Stimulated activated CD8-positive, alpha-beta memory T cell treated with anti-CD3 and anti-CD28 coated beads, Interleukin-15, amount 100 ng/mL, for 1 hour (primary cell): ENCODE measurements around the gene MYH7B.

ENCODE experiments used
- DNase-seq: peaks from one replicate; pipeline ENCODE4 v3.0.0-alpha.2; 2020; ENCODE audit warnings: low read depth

Gene MYH7B

DNA sequence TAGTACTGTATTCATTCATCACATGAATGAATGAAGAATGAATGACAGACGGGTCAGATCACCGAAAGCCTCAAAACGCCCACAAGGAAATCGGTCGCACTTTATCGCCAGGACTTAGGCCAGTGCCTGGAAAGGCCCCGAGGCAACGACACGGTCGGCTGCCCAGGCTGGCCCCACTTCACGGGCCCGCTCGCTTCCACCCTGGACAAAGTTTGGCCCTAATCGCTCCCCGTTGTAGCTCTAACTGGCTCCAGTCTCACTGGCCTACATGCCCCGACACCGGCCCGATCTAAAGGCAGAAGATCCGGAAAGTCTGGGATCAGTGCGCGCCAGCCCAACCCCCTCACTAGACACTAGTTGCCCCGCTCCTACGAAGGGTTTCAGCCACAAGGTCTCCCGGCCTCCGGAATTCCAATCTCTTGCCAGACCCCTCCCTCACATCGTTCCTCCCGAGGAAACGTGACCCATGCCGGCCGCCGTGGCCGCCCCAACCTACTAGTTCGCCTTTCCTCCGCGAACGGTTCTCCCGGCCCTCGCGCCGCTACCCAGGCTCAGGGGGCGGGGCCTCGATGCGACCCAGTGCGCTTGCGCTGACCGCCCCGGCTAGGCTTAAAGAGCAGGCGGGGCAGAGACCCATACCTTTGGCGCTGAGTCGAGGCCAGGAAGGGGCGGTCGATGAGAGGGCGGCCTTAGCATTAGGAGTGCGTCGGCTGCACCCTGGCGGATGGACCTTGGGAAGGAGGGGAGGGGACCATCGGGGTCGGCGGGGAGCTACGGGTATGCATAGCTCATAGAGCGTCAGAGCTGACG, at the start of gene MYH7B, which contains the start of gene GSS:
Gene MYH7B, plus strand, starts transcription at position 638 of the 810 bp plus-strand sequence. CDS start 22,138 bp downstream, outside the sequence.
Gene GSS, minus strand, starts transcription at position 576 of the 810 bp plus-strand sequence. CDS start 3,954 bp downstream, outside the sequence.
- peak; percentile 96 for DNase-seq

DNA sequence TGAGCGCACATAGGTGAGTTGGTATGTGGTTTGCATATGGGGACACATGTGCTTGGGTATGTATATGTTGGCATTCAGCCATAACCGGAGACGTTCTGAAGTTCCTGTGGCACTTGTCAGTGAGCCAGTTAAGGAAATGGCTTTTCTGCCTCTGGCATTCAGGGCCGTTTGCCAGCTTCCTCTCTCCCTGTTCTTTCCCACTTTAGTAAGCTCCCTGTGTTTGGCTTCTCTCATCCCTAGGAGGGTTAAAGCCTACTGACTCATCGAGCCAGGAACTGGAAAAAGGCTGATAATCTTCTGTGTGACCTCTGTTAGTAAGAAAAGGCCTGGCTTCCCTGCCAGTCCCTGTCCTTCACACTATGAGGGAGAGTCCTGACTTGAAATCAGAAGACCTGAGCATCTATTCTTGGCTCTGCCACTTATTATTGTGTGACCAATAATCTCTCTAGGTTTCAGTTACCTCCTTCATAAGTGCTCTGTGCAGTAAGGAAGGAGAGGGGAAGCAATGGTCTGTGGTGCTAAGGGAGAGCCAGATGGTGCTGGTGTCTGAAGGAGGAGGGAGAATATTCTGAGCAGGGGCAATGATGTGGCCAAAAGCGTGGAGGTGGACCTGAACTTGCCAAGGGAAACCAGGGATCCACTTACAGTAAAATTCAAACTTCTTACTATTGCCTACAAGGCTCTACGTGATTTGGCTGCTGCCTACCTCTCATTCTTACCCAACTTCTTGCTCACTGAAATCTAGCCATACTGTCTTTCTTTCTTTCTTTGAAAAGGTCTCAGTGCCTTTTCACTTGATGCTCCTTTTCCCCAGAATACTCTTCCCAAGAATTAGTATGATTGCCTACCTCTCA, 47.8 kb upstream of the MYH7B start:
- no peak for DNase-seq

DNA sequence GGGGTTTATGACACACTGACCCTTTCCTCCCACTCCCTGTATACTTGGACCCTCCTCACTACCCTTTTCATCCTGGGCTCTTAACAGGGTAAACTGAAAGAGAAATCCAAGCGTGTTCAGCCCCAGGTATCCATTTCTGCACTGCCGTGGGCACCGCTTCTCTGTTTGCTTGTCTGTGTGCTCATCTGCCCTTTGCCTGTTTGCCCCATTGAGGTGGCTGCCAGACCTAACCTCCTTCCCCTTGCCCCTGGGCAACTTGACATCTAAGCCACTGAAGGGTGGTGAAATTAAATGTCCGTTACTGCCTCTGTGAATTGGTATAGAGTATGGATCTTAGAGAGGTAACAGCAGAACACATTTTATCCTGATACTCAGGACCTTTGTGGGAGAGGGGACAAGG, 40.5 kb upstream of the MYH7B start:
- no peak for DNase-seq

DNA sequence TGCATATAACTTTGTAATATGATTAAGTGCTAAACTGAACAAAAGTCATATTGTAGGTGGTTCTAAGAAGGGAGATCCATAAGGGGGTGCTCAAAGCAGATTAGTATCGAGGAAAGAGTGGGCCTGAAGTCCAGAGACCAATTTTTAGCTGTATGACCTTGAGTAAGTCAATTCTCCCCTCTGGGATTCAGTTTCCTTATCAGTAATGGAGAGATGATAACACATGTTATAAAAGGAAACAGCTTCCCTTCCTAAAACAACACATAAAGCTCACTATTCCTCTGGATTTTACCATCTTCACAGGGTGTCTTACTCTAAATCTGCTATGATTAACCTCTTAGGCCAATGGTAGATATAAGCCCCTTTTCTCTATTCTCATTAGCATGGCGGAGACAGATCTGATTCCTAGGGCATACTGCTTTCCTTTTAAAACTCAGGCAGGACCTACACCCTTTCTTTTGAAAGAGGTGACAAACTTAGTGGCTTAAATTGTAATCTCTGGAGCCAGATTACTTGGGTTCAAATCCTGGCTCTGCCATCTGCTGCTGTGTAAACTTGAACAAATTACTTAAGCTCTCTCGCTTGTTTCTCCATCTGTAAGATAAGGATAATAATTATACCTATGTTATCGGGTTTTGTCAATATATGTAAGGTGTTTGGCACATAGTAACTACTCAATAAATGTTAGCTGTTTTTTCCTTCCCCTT, 39.8 kb upstream of the MYH7B start:
- no peak for DNase-seq

DNA sequence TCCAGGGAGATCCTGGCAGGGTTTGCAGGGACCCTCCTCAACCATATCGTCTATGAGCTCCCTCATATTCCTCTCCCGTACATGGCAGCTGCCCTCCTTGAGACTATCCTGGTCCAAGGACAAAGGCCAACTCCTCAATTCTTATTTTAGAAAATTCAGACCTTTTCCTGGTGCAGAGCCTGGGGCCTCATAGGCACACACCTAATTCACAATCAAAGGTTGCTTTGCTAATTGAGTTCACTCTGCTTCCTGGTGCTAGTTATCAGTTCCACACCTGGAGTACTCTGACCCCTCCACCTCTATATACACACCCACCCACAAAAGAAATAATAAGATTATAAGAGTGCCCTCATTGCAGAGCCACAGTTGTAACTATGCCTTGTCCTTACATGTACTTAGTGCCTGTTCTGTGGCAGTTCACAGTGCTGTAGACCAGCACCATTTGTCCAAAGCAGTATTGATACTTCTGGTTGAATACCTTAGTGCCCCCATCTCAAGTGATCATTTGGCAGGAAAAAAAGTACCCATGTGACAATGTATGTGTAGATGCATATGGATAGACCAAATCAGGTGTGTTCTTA, 38.8 kb upstream of the MYH7B start:
- DNase-seq = no peak

DNA sequence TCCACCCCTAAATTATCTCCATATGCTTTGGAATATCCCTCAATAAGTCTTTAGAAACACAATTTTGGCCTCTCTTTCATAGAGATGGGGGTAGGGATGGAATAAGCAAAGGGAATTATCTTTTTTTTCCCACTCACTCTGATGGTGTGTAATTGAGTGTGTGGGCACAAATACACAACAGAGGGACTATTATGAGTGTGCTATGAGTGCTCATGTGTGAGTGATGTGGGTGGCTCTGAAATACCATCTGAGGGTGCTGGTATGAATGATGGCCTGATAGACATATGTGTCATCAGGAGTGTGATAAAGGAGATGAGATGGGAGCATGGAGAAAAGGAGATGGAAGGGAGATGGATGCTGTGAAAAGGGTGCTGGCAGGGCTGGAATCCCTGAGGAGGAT, 35.6 kb upstream of the MYH7B start:
- no peak for DNase-seq

DNA sequence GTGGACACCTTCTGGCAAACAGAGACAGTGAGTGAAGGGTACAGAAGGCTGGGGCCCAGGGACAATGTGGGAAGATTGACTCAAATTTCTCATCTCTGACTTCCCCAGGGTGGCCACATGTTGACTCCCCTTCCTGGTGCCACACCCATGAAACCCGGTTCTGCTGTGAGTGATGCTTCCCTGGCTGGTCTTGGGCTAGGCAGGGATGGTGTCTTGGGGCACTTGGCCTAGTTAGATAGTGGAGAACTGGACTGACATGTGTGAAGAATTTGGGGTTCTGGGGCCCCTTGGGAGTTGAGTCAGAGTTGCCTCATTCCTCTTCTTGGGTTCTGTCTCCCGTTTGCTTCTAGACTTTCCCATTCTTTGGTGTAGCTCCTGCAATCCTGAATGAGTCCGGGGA, 34.2 kb upstream of the MYH7B start:
- DNase-seq = no peak

DNA sequence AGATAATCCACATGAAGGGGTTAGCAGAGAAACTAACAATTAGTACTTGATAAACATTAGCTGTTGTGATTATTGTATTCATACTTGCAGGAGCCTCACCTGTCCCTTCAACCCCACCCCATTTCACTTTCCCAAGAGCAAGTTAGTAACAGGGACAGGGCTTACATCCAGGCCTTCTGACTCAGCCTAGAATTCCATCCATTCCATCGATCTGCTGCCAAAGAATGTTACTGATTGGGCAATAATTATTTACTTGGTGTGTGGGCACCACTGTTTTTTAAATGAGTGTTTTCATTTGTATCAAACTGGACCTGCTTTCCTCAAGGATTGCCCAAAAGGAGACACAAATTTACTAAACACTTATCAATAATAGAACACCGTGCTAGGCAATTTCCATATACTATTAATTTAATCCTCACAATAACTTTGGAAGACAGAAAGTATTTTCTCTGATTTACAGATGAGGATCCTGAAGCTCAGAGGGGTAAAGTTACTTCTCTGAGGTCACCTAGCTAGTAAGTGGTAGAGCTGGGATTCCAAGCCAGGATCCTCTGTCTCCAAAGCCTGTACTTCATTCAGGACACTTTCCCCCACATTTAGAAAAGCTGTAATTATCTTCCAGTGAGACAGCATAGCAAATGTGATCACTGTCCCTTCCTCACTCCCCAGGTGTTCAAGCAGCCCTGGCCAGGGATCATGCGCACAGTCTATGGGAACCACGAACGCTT, 32.9 kb upstream of the MYH7B start:
- DNase-seq = no peak

DNA sequence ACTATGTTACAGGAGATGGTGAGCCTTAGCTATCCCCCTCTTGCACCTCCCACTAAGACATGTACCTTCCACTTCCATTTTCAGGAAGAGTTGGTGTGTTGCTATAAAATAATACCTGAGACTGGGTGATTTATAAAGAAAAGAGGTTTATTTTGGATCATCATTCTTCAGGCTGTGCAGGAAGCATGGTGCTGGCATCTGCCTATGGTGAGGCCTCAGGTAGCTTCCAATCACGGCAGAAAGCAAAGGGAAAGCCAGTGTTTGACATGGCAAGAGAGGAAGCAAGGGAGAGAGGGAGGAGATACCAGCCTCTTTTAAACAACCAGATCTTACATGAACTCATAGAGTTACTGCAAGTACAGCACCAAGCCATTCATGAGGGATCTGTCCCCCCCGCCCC, 32.3 kb upstream of the MYH7B start:
- no peak for DNase-seq

DNA sequence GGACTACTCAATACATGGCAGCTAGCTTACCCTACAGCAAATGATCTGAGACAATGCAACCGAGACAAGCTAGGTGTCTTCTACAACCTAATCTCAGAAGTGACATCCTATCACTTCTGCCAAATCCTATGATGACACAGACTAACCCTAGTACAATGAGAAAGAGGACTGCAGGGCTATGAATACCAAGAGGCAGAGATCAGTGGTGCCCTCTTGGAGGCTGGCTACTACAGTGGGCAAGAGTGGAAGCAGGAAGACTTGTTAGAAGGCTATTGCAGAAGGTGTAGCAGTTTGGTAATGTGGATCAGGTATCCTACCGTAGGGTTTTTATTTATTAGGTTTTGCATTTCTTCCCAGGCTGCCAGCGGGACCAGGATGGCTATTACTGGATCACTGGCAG, 30.3 kb upstream of the MYH7B start:
- DNase-seq = no peak

DNA sequence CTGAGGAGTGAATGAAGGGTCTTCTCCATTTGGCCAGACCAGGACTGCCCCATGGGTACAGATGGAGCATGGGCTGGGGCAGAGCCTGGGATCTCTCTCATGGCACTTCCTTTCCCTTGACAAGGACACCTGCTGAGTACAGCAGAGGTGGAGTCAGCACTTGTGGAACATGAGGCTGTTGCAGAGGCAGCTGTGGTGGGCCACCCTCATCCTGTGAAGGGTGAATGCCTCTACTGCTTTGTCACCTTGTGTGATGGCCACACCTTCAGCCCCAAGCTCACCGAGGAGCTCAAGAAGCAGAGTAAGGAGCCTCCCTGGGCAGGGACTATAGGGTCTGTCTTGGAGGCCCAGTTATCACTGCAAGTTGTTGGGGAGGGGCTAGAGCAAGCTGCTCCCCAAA, 29.7 kb upstream of the MYH7B start:
- DNase-seq = no peak

DNA sequence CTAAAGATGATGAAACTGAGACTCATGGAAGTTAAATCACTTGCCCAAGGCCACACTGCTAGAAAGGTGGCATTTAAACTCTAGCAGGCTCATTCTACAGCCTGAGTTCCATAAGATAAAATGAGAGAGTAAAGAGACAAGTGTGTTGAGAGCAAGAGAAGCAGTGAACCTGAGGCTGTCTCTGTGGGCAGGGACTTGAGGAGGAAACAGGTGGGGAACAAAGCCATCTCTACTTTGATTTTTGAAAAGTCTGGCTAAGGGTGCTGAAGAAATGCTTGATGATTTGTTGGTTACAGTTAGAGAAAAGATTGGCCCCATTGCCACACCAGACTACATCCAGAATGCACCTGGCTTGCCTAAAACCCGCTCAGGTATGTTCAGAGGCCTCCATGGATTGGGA, 29.1 kb upstream of the MYH7B start:
- no peak for DNase-seq

DNA sequence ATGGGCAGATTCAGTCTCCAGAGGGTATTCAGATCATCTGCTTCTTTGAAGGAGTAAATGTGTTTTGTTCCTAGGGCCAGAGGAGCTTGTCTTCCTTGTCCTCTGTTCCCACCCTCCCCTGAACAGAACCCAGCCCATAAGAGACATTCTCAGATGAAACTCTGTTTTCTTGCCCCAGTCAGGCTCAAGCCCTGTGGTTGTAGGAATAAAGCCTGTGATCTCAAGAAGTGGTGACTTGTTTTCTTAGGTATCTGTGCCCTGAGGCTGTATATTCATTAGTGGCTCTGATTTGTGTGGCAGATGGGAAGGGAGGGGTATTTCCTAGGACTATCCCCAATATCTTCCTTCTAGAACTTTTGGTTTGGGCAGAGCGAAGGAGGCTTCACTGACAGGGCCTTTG, 27.9 kb upstream of the MYH7B start:
- no peak for DNase-seq

DNA sequence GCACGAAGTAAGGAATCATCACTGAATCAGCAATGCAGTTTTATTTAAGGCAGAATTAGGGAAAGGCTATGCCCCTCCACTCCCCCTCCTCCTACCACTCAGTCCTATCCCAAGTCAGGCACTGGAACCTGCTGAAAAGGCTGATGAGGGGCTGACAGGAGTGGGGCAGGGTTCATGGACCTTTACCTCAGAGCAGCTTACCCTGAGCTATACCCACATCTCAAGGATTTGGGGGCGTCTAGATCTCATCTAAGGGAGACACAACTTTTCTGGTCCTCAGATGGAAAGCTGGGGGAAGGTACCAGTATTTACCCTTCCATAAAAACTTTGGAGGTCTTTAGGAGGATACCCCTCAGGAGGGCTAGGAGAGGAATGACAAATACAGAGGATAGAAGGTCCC, 27.3 kb upstream of the MYH7B start:
- no peak for DNase-seq

DNA sequence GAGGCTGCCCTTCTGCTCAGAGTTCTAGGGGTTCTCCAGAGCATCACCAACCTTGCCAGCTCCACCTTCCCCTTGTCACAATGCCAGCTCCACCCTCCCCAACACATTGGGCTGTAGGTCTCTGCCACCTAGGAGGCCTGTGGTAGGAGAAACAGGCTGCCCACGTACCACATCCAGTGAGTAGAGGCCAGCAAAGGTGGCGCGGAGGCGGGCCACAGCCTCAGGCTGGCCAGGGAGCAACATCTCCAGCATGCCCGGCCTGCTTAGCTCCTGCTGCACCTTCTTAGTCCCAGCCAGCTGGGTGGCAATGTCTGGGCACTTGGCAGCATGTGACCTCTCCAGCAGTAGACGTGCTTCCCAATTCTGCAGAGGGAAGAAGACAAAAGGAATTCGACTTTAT, 23.9 kb upstream of the MYH7B start:
- DNase-seq = no peak

DNA sequence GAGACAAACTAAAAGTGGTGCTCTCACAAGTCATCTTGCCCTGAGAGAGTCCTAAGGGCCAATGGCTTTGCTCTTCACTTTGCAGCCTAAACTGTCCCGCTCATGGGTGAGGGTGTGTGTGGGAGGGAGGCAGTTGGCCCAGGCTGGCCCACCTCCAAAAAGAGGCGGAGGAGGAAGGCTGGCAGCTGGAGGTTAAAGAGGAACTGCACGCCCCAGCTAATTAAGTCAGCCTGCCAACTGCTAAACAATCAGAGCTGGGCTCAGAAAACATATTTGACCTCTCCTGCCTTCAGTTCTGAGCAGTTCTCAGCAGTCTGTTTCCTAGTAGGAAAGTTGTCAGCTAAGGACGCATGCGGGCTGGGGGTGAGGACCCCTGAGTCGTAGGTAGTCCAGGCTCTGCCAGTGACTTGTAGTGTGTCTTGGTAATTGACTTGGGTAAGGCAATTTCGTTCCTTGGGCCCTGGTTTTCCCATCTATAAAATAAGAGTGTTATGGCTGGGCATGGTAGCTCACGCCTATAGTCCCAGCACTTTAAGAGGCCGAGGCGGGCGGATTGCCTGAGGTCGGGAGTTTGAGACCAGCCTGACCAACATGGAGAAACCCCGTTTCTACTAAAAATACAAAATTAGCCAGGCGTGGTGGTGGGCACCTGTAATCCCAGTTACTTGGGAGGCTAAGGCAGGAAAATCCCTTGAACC, 17.1 kb upstream of the MYH7B start:
- no peak for DNase-seq

DNA sequence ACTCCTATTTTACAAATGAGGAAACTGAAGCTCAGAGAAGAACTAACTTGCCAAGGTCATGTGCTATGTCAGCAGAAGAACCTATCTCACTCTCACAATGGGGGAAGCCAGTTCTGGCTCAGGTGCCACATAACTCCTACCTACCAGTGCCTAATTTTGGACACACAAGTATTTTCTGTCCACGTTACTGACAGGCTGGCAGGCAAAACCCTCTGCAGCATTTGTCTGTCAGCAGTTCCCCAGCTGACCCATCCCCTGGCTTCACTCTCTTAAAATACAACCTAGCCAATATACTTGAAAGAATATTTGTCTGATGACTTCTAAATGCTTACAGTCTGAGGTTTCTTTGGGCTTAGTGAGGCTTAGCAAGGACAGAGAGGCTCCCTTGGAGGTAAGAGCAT, 15.6 kb upstream of the MYH7B start:
- DNase-seq = no peak

DNA sequence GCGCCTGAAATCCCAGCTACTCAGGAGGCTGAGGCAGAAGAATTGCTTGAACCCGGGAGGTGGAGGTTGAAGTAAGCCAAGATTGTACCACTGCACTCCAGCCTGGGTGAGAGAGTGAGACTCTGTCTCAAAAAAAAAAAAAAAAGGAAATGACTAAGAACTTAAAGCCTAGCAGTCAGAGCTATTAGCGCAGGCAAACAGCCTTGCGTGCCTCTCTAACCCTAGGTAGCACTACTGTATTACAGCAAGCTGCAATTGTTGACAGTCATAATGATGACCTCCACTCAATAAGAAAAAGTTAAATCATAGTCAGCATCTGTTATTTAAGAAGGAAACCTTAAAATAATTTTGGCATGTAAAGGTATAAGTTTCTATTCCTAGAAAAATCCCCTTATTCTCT, 14.4 kb upstream of the MYH7B start:
- DNase-seq = no peak

DNA sequence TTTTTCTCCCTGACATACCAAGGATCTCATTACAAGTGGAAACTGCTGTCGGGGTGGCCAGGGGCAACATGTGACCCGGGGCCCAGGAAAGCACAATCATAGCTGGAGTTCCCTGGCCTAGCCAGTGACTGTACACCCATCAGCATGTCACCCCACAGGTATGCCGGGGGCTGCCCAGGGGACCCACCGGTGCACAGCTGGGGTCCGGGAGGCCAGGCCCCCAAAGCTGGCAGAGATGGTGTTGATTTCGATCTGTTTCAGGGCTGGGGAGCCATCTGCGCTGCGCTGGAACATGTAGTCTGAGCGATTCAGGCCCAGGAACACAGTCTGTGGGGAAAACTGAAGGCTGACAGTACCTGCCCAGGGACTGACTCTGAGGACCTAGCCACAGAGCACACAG, 13.4 kb upstream of the MYH7B start:
- no peak for DNase-seq

DNA sequence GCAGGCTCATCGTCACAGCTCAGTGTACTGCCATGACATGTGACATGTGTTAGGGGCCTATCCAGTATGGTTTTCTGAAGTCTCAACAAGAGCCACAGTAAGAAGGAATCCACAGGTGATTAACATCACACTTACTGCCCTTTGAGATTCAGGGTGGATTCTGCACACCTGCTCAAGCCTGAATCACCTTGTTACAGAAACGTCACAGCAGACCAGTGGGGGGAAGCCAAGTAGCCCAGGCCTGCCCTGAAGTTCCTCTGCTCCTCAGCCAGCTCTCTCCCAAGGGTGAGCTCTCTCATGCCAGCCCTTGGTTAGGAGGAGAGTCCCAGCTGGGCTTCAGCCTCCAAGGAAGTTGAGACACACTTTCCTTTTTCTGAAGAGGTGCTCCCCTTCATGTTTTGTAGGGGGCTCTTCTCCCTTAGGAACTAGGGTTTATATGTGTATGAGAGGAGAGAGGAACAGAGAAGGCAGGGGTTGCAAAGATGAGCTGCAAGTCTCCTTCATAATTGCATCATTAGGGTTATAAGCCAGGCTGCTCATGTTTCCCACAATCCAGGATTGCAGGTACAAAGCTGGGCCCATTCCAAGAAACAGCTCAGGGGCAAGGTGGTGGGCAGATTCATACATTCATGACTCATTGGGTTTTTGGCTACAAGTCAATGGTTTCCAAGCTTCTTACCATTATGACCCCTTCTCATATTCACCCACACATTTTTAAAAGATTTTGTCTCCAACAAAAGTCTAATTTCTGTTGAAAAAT, 11.7 kb upstream of the MYH7B start:
- DNase-seq = no peak
